Measurements from ENCODE around the gene RHOG.
A peak's percentile ranks its signal among the peaks of the same experiment; 100 is the strongest.
"Not testable (repeated sequence)": the region's sequence is repeated elsewhere in the genome, so short reads cannot be mapped to it uniquely, and the experiment has no call there.

Gene RHOG

DNA sequence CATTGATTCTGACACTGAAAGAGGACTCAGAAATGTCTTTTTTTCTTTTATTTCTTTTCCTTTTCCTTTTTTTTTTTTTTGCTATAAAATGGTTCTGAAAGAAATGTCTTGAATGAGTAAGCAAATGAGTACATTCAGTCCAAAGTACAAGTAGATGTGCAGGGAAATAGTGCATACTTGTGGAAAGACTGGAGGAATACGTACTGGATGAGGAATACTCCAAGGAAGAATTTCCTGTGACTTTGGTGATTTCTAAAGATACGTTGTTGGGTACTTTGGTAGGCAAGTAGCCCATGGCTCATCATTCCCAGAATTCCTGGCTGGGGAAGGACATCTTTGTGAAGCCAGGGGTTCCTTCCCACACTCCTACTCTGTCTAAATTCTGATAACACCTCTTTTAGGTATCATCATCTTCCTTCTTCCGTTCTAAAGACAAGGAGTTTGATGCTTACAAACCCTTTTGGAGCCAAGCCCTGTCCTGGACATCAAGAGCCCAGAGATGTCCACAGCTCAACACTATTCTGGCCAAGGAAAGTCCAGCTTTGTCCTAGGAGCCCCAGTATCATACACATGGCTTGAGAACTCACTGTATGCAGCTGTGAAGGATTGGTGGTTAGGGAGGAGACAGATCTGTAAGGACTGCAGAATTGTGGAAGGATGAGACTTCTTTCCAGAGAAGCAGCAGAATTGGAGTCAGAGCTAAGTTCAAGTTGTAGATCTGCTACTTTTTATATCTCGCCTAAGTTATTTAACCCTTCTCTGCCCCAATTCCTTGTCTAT, 38.6 kb downstream of the RHOG start:
- Histone ChIP-seq H3K27me3 (ENCODE audit: control insufficient read depth, insufficient read depth, low read length) (no peaks in the 10 kb centered on the region), H3K9ac (ENCODE audit: low read depth, low read length) (no peak overlapping the region), H3K9me3 (ENCODE audit: control insufficient read depth, insufficient read depth, low read length) (no peaks in the 10 kb centered on the region), H3K4me1 (ENCODE audit: control insufficient read depth, insufficient read depth, low read length) (no peaks in the 10 kb centered on the region), H3K36me3 (ENCODE audit: control insufficient read depth, insufficient read depth, low read length) (no peaks in the 10 kb centered on the region), H3K4me3 (ENCODE audit: low read depth, low read length) (no peak overlapping the region)

DNA sequence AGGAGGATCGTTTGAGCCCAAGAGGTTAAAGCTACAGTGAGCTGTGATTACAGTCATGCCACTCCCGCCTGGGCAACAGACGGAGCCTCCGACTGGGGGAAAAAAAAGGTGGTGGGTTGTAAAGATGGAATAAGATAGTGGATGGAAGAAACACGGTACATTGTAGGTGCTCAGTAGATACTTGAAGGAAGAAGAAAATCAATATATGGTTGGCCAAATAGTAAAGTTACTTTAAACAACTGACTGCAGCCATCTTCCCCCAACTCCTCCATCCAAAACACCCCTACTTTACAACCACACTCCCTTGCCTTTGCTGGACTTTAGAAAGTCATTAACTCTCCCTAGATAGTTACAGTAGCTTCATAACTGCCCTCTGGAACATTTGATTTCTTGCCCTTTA, 40.9 kb downstream of the RHOG start:
- Histone ChIP-seq H3K9ac (ENCODE audit: low read depth, low read length) (no peak overlapping the region), H3K36me3 (ENCODE audit: control insufficient read depth, insufficient read depth, low read length) (no peaks in the 10 kb centered on the region), H3K9me3 (ENCODE audit: control insufficient read depth, insufficient read depth, low read length) (no peaks in the 10 kb centered on the region), H3K27me3 (ENCODE audit: control insufficient read depth, insufficient read depth, low read length) (no peaks in the 10 kb centered on the region), H3K4me1 (ENCODE audit: control insufficient read depth, insufficient read depth, low read length) (peaks cover 5% of the 10 kb centered on the region), H3K4me3 (ENCODE audit: low read depth, low read length) (no peak overlapping the region)

DNA sequence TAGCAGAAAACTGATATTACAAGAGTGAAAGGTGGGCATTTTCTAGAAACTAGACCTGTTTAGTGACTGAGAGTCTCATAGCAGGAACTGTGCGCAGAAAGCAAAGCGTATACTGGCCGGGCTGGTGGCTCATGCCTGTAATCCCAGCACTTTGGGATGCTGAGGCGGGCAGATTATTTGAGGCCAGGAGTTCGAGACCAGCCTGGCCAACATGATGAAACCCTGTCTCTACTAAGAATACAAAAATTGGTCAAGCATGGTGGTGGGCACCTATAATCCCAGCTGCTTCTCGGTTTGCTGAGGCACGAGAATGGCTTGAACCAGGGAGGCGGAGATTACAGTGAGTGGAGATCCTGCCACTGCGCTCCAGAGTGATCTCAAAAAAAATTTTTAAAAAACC, 41.6 kb downstream of the RHOG start:
- no peak overlapping the region for H3K4me3 ChIP-seq (ENCODE audit: low read depth, low read length)
- H3K9me3 ChIP-seq (ENCODE audit: control insufficient read depth, insufficient read depth, low read length): no peaks in the 10 kb centered on the region
- H3K9ac ChIP-seq (ENCODE audit: low read depth, low read length): no peak overlapping the region
- no peaks in the 10 kb centered on the region for H3K36me3 ChIP-seq (ENCODE audit: control insufficient read depth, insufficient read depth, low read length)
- no peaks in the 10 kb centered on the region for H3K27me3 ChIP-seq (ENCODE audit: control insufficient read depth, insufficient read depth, low read length)
- peaks cover 5% of the 10 kb centered on the region for H3K4me1 ChIP-seq (ENCODE audit: control insufficient read depth, insufficient read depth, low read length)

DNA sequence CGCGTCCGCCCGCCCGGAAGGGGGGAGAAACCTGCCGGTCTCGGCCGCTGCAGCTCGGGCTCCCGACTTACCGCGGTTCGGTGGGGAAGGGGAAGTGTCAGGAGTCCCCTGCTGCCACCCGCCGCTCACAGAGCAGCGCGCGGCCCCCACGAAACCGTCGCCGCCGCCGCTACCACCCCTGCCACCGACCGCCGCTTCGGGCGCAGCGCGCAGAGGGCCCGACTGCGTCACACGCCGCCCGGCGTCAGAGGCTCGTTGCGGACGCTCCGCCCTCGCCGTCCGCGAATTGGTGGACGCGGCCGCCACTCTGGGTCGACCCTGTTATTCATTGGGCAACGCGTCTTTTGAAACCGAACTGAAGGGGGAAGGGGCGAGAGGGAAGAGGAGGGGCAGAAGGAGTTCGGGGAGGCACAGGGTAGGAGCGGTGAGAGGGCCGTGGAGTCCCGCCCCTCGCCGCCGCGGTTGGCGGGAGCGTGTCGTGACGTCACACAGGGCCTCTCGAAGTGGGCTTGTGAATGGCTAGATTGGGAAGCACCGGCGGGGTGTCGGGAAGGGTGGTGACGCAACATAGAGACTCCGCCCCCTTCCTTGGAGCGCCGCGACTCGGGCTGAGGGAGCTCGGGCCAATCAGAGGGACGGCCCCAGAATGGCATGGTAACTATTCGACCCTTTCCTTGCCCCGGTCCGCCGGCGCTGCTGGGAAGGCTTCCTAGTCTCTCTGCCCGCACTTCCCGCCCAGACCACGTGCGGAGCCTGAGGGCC, 43.2 kb downstream of the RHOG start, which contains the start of gene NUP98:
TSS of gene NUP98 (minus strand) at position 226 of the 762 bp plus-strand sequence. CDS start 15,437 bp downstream, outside the sequence.
- Histone ChIP-seq H3K36me3 (ENCODE audit: control insufficient read depth, insufficient read depth, low read length) (no peaks in the 10 kb centered on the region), H3K9me3 (ENCODE audit: control insufficient read depth, insufficient read depth, low read length) (no peaks in the 10 kb centered on the region), H3K4me1 (ENCODE audit: control insufficient read depth, insufficient read depth, low read length) (peaks cover 5% of the 10 kb centered on the region), H3K27me3 (ENCODE audit: control insufficient read depth, insufficient read depth, low read length) (no peaks in the 10 kb centered on the region), H3K4me3 (ENCODE audit: low read depth, low read length) (peak within 1 kb of the TSS; percentile 99), H3K9ac (ENCODE audit: low read depth, low read length) (peak within 1 kb of the TSS; percentile 94)

DNA sequence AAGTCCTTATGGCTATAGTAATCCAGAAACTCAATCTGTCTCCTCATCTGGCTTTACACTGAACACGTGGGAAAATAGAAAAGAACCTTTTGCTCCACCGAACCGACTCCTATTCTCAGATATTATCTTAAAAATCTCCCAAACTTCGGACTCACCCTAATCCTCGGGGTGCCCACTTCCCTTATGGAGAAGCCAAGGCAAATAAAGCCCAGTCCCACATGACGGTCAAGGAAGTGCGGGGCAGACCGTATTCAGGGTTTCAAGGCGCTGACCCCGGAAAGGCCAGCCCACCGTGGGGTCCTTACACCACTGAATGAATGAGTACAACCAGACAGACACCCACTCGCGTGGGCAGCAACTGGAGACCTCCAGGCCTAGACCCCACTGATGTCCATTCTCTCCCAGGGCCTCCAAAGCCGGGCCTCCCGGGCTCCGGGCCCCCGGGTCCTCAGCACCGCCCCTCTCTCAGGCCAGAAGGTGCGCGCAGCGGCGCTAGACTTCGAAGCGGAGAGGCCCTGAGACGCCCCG, 43.9 kb downstream of the RHOG start:
- Histone ChIP-seq H3K4me3 (ENCODE audit: low read depth, low read length) (peak overlapping the region; percentile 99), H3K9me3 (ENCODE audit: control insufficient read depth, insufficient read depth, low read length) (no peaks in the 10 kb centered on the region), H3K36me3 (ENCODE audit: control insufficient read depth, insufficient read depth, low read length) (no peaks in the 10 kb centered on the region), H3K4me1 (ENCODE audit: control insufficient read depth, insufficient read depth, low read length) (peaks cover 5% of the 10 kb centered on the region), H3K27me3 (ENCODE audit: control insufficient read depth, insufficient read depth, low read length) (no peaks in the 10 kb centered on the region), H3K9ac (ENCODE audit: low read depth, low read length) (peak overlapping the region; percentile 81)

DNA sequence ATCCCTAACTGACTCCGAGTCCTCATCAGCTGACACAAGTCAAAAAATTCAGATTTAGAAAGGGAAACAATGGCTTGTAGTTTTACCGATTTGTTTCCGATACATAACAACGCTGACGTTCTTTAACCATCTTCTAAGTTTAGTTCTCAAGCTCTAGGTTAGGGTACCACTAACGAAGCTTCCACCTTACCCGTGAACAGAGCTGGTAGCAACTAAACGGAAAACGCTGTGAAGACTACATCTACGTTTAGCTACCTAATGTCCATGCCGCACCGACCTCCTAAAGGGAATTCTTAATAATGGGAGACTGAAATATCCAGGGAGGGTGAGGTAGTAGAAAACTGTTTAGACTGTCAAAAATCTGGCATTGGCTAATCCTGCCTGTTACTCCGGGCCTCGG, 44.4 kb downstream of the RHOG start:
- H3K36me3 ChIP-seq (ENCODE audit: control insufficient read depth, insufficient read depth, low read length): no peaks in the 10 kb centered on the region
- H3K4me1 ChIP-seq (ENCODE audit: control insufficient read depth, insufficient read depth, low read length): peaks cover 5% of the 10 kb centered on the region

DNA sequence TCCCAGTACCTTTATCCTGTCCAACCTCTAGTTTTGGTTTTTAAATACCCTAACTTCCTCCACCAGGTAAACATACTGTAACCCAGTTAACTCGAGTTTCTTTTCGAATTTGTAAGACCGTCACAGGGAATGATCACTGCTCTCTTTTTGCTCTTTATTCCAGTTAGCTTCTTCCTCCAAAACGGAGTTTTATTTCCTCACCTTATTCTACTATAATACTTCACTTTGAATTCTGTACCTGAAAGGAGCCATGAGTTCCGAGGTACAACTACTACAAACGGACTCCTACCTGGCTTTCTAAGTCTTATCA, 44.8 kb downstream of the RHOG start:
- no peaks in the 10 kb centered on the region for H3K9me3 ChIP-seq (ENCODE audit: control insufficient read depth, insufficient read depth, low read length)

More for the DNA sequence above, 44.4 kb downstream of the RHOG start:
- Histone ChIP-seq H3K9ac (ENCODE audit: low read depth, low read length) (peak overlapping the region; percentile 81), H3K27me3 (ENCODE audit: control insufficient read depth, insufficient read depth, low read length) (no peaks in the 10 kb centered on the region), H3K4me3 (ENCODE audit: low read depth, low read length) (peak overlapping the region; percentile 99), H3K9me3 (ENCODE audit: control insufficient read depth, insufficient read depth, low read length) (no peaks in the 10 kb centered on the region)

DNA sequence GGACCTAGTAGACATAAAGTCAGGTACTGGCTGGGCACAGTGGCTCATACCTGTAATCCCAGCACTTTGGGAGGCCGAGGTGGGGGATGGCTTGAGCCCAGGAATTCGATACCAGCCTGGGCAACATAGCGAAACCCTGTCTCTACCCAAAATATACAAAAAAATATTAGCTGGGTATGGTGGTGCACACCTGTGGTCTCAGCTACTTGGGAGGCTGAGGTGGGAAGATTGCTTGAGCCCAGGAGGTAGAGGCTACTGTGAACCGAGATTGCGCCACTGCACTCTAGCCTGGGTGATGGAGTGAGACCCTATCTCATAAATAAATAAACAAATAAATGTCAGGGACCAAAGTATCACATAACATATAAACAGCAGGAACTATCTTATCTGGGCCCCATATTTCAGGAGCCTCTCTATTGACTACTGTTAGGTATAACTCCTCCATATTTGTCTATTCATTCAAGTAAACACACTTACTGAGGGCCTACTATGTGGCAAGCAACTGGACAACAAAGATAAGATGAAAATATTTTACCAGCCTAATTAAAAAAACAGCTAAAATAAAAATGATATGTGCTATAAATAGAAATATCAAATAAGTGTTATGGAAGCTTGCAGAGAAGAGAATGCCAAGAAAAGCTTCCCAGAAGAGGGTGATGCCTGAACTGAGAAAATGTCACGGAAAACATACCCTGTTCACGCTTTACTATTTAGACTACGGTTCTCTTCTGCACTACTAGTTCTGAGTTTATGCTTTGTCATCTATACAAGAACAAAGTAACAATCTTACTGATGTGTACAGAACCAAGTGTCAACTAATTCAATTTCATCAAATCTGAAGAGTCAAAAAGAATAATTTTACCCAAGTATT, 45.4 kb downstream of the RHOG start:
- Histone ChIP-seq H3K27me3 (ENCODE audit: control insufficient read depth, insufficient read depth, low read length) (no peaks in the 10 kb centered on the region), H3K9ac (ENCODE audit: low read depth, low read length) (no peak overlapping the region), H3K9me3 (ENCODE audit: control insufficient read depth, insufficient read depth, low read length) (no peaks in the 10 kb centered on the region), H3K36me3 (ENCODE audit: control insufficient read depth, insufficient read depth, low read length) (no peaks in the 10 kb centered on the region), H3K4me3 (ENCODE audit: low read depth, low read length) (peak overlapping the region; percentile 99), H3K4me1 (ENCODE audit: control insufficient read depth, insufficient read depth, low read length) (peaks cover 5% of the 10 kb centered on the region)

More for the DNA sequence above, 44.8 kb downstream of the RHOG start:
- H3K4me1 ChIP-seq (ENCODE audit: control insufficient read depth, insufficient read depth, low read length): peaks cover 5% of the 10 kb centered on the region
- no peaks in the 10 kb centered on the region for H3K27me3 ChIP-seq (ENCODE audit: control insufficient read depth, insufficient read depth, low read length)
- peak overlapping the region; percentile 99 for H3K4me3 ChIP-seq (ENCODE audit: low read depth, low read length)
- peak overlapping the region; percentile 81 for H3K9ac ChIP-seq (ENCODE audit: low read depth, low read length)
- no peaks in the 10 kb centered on the region for H3K36me3 ChIP-seq (ENCODE audit: control insufficient read depth, insufficient read depth, low read length)

DNA sequence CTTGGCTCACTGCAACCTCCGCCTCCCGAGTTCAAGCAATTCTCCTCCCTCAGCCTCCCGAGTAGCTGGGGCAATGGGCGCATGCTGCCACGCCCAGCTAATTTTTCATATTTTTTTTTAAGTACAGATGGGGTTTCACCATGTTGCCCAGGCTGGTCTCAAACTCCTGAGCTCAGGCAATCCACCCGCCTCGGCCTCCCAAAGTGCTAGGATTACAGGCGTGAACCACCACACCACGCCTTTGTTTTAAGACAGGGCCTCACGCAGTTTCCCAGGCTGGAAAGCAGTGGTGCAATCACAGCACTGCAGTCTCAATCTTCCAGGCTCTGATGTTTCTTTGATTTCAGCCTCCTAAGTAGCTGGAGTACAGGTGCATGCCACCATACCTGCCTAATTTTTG, 46.4 kb downstream of the RHOG start:
- not testable (repeated sequence) for H3K9me3 ChIP-seq (ENCODE audit: control insufficient read depth, insufficient read depth, low read length); H3K36me3 ChIP-seq (ENCODE audit: control insufficient read depth, insufficient read depth, low read length); H3K9ac ChIP-seq (ENCODE audit: low read depth, low read length); H3K4me1 ChIP-seq (ENCODE audit: control insufficient read depth, insufficient read depth, low read length); H3K4me3 ChIP-seq (ENCODE audit: low read depth, low read length); H3K27me3 ChIP-seq (ENCODE audit: control insufficient read depth, insufficient read depth, low read length)

DNA sequence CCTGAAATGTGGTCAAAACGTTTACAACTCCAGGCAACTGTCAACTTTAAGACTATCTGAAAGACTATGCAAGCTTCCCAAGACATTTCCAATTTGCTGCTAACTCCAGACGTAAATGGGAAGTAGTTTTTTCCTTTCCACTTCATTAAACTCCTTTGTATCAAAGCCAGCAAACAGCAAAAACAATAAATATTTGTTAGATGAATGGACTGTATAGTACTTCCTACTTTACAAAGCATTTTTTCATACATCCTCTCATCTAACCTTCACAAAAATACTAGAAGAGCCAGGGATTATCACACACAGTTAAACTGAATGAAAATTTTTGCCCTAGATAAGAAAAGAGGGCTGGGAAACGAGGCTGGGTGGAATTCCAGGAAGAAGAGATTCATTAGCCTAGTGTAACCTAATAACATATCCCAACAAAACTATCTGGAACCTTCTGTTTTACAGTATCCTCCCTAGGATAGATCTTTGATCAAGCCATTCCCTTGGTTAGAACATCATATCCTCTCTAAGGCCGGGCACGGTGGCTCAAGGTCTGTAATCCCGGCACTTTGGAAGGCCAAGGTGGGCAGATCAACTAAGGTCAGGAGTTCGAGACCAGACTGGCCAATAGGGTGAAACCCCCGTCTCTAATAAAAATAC, 53.9 kb downstream of the RHOG start:
- H3K27me3 ChIP-seq (ENCODE audit: control insufficient read depth, insufficient read depth, low read length): no peaks in the 10 kb centered on the region
- H3K4me1 ChIP-seq (ENCODE audit: control insufficient read depth, insufficient read depth, low read length): no peaks in the 10 kb centered on the region
- H3K9ac ChIP-seq (ENCODE audit: low read depth, low read length): peak overlapping the region; percentile 24
- no peaks in the 10 kb centered on the region for H3K36me3 ChIP-seq (ENCODE audit: control insufficient read depth, insufficient read depth, low read length)
- no peak overlapping the region for H3K4me3 ChIP-seq (ENCODE audit: low read depth, low read length)
- no peaks in the 10 kb centered on the region for H3K9me3 ChIP-seq (ENCODE audit: control insufficient read depth, insufficient read depth, low read length)

DNA sequence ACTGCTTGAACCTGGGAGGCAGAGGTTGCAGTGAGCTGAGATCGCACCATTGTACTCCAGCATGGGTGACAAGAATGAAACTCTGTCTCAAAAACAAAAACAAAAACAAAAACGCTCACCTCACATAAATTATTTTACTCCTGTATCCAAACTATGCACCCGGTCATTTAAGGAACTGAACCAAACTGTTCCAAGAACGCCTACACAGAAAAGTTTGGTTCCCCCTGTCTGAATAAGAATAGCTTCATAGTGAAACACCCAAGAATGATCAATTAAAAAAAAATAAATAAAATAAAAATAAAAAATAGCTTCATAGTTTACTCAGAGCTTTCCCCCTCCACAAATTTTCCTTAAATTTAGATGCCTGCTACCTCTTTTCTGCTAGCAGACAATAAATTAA, 57.1 kb downstream of the RHOG start:
- no peak overlapping the region for H3K4me3 ChIP-seq (ENCODE audit: low read depth, low read length)
- H3K4me1 ChIP-seq (ENCODE audit: control insufficient read depth, insufficient read depth, low read length): no peaks in the 10 kb centered on the region
- no peaks in the 10 kb centered on the region for H3K9me3 ChIP-seq (ENCODE audit: control insufficient read depth, insufficient read depth, low read length)
- no peak overlapping the region for H3K9ac ChIP-seq (ENCODE audit: low read depth, low read length)
- H3K36me3 ChIP-seq (ENCODE audit: control insufficient read depth, insufficient read depth, low read length): peaks cover 8% of the 10 kb centered on the region
- H3K27me3 ChIP-seq (ENCODE audit: control insufficient read depth, insufficient read depth, low read length): no peaks in the 10 kb centered on the region

All from iPS-15b (cell line).